GM19468 (cell line): ENCODE results near the gene KAT8.
A peak's percentile ranks its signal among the peaks of the same experiment; 100 is the strongest.
"Not testable (repeated sequence)": the region's sequence is repeated elsewhere in the genome, so short reads cannot be mapped to it uniquely, and the experiment has no call there.

Source experiments
- ATAC-seq: cut with Tn5 transposase; IDR thresholded peaks from one replicate; pipeline ENCODE4 v1.9.1; 2021; ENCODE audit warnings: mild to moderate bottlenecking, moderate library complexity, moderate number of reproducible peaks; ENCODE audit not compliant: unreplicated experiment; ENCODE audit errors: extremely low read depth

KAT8 gene

DNA sequence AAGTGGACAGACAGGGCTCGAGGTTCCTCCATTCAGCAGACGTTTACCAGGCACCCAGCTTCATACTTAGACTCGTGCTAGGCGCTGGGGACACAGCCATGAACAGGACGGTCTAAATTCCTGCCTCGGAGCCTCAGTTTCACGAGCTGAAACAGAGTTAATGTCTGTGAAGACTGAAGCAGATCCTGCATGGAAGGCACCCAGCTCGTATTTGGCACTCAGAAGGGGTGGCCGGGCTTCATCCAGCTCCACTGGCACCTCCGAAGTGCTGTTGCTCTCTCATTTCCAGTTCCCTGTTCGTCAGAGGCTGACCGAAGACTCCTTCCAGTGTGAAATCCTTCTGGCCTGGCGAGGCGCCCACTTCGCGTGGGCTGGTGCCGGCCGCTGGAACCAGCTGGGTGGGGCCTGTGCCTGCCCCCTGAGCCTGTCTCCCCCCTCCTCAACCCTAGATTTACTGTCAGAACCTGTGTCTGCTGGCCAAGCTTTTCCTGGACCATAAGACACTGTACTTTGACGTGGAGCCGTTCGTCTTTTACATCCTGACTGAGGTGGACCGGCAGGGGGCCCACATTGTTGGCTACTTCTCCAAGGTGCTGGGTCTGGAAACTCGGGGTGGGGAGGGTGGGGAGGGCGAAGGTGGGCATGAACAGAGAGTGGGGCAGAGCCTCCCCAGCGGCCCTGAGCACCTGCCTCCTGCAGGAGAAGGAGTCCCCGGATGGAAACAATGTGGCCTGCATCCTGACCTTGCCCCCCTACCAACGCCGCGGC lies 12.3 kb downstream of the KAT8 start:
- ATAC-seq: no peak

DNA sequence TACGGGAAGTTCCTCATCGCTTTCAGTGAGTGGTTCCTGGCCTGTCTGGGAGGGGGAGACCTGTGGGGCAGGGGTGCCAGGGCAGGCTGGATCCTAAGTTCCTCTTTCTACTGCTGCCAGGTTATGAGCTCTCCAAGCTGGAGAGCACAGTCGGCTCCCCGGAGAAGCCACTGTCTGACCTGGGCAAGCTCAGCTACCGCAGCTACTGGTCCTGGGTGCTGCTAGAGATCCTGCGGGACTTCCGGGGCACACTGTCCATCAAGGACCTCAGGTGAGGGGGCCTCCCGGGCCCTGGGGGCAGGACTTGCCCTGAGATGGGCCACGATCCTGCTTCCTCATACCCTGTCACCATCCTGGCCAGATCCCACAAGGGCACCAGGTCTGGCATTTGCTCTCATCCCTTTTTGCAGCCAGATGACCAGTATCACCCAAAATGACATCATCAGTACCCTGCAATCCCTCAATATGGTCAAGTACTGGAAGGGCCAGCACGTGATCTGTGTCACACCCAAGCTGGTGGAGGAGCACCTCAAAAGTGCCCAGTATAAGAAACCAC lies 12.9 kb downstream of the KAT8 start:
- no peak for ATAC-seq

DNA sequence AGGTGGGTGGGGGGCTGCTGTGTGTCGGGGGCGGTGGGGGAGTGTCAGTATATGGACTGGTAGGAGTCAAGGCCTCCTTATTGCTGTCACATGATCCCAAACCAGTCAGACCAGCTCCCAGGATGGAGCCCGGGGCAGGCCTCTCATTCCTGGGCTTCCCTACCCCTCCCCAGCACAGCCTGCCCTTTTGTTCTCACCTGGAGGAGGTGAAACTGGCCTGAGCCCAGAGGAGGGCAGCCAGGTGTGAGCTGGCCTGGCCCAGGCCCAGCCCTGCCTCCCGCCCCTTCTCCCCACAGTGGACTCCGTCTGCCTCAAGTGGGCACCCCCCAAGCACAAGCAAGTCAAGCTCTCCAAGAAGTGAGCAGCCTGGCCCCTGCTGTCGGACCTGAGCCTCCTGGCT lies 13.4 kb downstream of the KAT8 start:
- ATAC-seq: no peak

DNA sequence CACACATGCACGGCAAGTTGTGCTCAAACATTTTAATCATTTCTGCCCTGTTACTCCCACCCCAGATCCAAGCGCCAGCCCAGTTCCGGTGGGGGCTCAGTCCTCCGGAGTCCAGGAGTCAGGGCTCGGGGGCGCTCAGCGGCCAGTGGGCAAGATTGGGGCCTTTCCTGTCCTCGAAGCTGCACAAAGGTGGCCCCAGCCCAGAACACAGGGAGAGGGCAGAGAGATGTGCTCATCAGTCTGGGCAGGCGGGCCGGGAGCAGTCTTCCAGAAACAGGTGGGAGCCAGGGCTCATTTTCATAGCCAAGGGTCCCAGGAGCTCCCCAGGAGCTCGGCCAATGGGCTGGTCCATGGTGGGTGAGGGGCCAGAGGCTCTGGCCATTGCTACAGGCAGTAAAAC lies 14.0 kb downstream of the KAT8 start:
- no peak for ATAC-seq

DNA sequence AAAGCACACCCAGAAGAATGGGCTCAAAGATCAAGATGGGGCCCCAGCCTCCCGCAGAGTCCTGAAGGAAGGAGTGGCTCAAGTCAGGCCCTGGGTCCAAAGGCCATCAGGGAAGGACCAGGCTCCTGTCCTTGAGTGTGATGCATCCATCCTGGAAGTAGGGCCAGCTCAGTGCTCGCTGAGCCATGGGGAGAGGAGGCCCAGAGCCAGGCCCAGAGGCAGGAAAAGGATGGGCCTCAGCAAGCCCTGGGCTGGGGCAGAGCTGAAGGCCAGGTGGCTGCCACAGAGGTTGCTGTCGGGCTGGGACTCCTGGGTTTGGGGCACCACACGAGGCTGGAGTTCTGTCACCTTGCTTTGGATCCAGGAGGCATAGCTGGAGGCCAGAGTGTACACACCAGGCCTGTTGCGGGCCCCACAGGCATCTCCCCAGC lies 14.4 kb downstream of the KAT8 start:
- no peak for ATAC-seq

DNA sequence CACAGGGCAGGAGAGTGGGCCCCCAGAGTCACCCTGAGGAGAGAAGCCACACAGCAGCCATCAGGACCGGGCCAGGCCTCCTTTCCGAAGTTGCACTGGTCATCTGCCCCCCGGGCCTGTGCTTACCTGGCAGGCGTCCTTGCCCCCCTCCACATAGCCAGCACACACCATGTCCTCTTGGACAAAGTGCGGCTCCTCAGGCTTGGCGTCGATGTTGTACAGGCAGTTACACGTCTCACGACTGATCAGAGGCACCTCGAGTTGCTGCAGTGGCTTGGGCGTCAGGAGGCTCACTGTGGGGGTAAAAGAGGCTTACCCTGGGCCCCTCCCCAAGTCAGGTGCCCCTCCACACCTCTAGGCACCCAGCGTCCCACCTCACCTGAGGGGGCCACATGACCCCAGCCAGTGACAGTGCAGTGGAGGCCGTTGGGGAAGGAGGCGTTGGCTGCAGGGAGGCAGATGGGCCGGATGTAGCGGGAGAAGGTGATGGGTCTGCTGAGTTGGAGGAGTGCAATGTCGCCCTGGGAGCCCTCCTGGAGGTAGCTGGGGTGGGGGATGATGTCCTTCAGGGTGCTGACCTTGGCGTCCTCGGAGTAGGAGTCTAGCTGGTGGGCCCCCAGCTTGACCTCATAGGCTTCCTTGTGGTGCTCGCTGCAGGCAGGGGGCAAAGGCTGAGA lies 15.0 kb downstream of the KAT8 start:
- ATAC-seq: no peak

GRCh38 chr16:31133046-31133501 lies 15.6 kb downstream of the KAT8 start:
- ATAC-seq: no peak

GRCh38 chr16:31134091-31134571 lies 16.7 kb downstream of the KAT8 start:
- no peak for ATAC-seq

- ATAC-seq: no peak
Measured at GRCh38 chr16:31134625-31135534, 17.4 kb downstream of the KAT8 start.

DNA sequence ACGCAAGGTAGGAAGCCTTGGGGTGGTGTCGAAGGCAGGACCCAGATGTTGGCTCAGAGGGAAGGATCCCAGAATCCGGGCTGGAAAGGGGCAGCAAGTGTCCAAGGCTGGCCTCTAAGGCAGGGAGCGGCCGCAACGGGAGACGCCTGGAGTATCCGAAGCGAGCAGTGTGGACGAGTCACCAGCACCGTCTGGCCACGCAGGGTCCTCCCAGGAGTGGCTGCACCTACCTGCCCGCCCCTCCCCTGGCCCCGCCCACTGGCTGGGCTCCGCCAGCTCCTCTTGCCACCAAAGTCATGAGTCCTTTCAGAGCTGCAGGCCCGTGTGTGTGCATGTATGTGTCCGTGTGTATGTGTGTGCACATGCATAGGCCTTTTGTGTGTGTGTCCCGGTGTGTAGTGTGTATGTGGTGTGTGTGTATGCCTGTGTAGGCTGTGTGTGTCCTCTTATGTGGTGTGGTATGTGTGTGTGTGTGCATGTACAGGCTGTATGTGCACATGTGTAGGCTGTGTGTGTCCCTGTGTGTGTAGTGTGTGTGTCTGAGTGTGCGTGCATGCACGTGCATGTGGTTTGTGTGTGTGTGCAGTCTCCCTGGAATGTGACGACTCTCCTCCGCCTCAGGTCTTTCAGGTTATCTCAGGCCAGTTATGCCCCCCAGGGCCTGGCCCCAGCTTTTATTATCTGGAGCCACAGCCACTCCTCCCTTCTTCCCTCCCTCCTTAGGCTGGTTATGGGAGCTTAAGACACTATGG lies 18.2 kb downstream of the KAT8 start, which contains the start of gene PRSS8:
Gene PRSS8, minus strand, starts transcription at position 193 of the 752 bp plus-strand sequence. CDS start 229 bp downstream, outside the sequence.
- no peak for ATAC-seq

DNA sequence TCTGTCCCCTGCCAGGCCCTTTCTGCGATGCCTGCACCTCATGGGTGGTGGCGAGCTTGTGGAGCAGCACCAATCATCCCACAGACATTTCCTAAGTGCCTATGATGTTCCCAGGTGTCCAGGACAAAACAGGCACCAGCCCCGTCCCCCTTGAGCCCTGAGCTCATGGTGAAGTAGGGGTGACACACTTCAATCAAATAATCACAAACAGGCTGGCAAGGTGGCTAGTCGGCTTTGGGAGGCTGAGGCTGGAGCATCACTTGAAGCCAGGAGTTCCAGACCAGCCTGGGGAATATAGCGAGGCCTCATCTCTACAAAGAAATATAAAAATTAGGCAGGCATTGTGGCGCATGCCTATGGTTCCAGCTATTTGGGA lies 18.8 kb downstream of the KAT8 start:
- ATAC-seq: no peak

- not testable (repeated sequence) for ATAC-seq
Measured at GRCh38 chr16:31136822-31137499, 19.5 kb downstream of the KAT8 start.

- ATAC-seq: no peak
Measured at GRCh38 chr16:31138621-31139578, 21.4 kb downstream of the KAT8 start.

DNA sequence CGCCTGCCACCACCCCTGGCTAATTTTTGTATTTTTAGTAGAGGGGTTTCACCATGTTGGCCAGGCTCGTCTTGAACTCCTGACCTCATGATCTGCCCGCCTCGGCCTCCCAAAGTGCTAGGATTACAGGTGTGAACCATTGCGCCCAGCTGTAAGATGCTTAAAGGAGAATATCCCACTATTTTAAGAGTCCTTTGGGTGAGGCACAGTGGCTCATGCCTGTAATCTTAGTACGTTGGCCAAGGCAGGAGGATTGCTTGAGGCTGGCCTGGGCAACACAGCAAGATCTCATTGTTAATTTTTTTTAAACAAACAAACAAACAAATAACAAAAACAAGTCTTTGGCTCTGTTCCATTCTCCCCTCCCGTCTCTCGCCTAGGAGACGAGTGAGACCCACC lies 23.6 kb downstream of the KAT8 start:
- not testable (repeated sequence) for ATAC-seq

DNA sequence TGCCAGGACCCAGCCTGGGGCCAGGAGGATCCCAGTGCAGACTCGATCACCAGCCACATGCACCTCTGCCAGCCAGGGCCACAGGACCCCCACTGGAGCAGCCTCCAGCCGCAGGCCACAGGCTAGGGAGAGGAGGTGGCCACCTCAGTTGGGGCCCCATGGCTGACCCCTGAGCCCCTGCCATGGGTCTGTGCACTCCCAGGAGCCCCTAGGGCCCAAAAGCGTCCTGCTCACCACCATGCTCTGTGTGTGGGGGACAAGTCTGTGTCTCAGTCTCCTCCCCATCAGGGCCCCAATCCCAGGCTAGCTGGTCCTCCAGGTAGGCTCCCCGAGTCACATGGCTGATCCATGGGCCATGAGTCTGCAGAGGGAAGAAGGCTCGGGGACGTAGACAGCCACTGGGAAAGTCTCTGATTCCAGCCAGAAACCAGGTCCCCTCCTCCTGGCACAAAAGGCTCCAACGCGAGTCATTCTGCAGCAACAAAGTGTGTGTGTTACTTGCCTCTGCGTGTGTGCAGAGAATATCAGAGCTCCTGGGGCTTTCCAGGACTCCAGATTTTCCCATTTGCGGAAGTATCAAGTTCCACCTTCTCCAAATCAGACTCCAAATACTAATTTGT lies 24.1 kb downstream of the KAT8 start:
- ATAC-seq: no peak

GRCh38 chr16:31142109-31143010 lies 24.9 kb downstream of the KAT8 start:
- ATAC-seq: peak; percentile 89
